DND-41 (cell line): ENCODE measurements around the gene OR2B6.

ENCODE experiments used
- EZH2 ChIP-seq: IDR thresholded peaks from 3 replicates; pipeline ENCODE4 v1.6.1; 2012; ENCODE audit warnings: borderline replicate concordance, low read depth, mild to moderate bottlenecking, moderate library complexity, low read length, inconsistent platforms; ENCODE audit not compliant: severe bottlenecking
- TF ChIP-seq, protein P1 (sequence below): IDR thresholded peaks from 2 replicates; pipeline ENCODE4 v1.5.1; 2012; ENCODE audit warnings: borderline replicate concordance, low read length, moderate library complexity, mild to moderate bottlenecking; ENCODE audit not compliant: poor library complexity, severe bottlenecking; ENCODE audit errors: extremely low read depth

DNA sequence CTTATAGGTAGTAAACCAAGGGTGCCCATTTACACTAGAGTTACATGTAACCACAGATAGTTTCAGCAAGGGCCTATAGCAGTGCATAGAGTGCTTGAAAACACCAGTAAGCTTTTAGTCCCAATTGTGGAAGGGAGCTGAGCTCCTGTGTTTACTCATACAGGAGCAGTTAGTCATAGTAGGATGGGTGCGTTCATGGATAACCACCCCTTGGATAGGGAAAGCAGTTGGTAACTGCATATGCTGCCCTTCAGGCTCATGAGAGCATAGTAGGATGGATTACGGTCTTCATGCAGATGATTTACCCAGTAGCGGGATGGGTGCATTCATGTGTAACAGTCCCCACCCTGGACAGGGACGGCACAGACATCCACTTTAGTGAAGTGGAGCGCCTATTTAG is 45.1 kb downstream of the OR2B6 start:
- TF ChIP-seq, protein P1, sequence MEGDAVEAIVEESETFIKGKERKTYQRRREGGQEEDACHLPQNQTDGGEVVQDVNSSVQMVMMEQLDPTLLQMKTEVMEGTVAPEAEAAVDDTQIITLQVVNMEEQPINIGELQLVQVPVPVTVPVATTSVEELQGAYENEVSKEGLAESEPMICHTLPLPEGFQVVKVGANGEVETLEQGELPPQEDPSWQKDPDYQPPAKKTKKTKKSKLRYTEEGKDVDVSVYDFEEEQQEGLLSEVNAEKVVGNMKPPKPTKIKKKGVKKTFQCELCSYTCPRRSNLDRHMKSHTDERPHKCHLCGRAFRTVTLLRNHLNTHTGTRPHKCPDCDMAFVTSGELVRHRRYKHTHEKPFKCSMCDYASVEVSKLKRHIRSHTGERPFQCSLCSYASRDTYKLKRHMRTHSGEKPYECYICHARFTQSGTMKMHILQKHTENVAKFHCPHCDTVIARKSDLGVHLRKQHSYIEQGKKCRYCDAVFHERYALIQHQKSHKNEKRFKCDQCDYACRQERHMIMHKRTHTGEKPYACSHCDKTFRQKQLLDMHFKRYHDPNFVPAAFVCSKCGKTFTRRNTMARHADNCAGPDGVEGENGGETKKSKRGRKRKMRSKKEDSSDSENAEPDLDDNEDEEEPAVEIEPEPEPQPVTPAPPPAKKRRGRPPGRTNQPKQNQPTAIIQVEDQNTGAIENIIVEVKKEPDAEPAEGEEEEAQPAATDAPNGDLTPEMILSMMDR: no peak
- TF ChIP-seq EZH2: no peak
